ENCODE measurements around the gene TRIML2.

TRIML2 gene

DNA sequence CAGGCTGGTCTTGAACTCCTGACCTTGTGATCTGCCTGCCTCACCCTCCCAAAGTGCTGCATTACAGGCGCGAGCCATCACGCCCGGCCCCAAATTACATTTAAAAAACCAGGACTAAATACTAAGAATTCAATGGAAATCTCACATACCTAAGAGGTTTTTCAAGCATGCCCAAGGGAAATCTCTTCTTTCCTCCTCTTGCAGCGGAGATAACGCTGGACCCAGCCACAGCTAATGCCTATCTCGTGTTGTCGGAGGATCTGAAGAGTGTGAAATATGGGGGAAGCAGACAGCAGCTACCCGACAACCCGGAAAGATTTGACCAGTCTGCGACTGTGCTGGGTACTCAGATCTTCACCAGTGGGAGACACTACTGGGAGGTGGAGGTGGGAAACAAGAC is 37.2 kb upstream of the TRIML2 start:
- TF ChIP-seq, protein P1, sequence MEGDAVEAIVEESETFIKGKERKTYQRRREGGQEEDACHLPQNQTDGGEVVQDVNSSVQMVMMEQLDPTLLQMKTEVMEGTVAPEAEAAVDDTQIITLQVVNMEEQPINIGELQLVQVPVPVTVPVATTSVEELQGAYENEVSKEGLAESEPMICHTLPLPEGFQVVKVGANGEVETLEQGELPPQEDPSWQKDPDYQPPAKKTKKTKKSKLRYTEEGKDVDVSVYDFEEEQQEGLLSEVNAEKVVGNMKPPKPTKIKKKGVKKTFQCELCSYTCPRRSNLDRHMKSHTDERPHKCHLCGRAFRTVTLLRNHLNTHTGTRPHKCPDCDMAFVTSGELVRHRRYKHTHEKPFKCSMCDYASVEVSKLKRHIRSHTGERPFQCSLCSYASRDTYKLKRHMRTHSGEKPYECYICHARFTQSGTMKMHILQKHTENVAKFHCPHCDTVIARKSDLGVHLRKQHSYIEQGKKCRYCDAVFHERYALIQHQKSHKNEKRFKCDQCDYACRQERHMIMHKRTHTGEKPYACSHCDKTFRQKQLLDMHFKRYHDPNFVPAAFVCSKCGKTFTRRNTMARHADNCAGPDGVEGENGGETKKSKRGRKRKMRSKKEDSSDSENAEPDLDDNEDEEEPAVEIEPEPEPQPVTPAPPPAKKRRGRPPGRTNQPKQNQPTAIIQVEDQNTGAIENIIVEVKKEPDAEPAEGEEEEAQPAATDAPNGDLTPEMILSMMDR (IDR thresholded peaks at IDR 0.05; ENCODE audit: low read depth, low read length) = no peak
- DNase-seq = no peak
- H3K4me3 ChIP-seq (ENCODE audit: low read depth, low read length) = no peak overlapping the region
- H3K27me3 ChIP-seq = no peaks in the 10 kb centered on the region
- H3K9me3 ChIP-seq = no peaks in the 10 kb centered on the region; the same call in 1 of the 2 replicates
- H3K36me3 ChIP-seq = no peaks in the 10 kb centered on the region
- no peaks in the 10 kb centered on the region for H3K4me1 ChIP-seq

DNA sequence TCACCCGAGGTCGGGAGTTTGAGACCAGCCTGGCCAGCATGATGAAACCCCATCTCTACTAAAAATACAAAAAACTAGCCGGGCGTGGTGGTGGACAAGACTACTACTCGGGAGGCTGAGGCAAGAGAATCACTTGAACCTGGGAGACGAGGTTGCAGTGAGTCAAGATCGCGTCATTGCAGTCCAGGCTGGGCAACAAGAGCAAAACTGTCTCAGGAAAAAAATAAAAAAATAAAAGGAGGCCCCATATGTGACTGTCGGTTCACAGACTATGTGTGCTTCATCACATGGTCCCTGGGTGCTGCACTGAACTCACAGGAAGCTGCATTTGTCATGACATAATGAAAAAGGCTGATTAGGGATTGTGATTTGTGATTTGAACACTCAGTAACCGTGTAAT is 36.2 kb upstream of the TRIML2 start:
- TF ChIP-seq, protein P1 (IDR thresholded peaks at IDR 0.05; ENCODE audit: low read depth, low read length) = no peak
- no peaks in the 10 kb centered on the region; the same call in 1 of the 2 replicates for H3K9me3 ChIP-seq
- H3K4me1 ChIP-seq = no peaks in the 10 kb centered on the region
- DNase-seq = no peak
- no peaks in the 10 kb centered on the region for H3K27me3 ChIP-seq
- no peaks in the 10 kb centered on the region for H3K36me3 ChIP-seq
- no peak overlapping the region for H3K4me3 ChIP-seq (ENCODE audit: low read depth, low read length)

DNA sequence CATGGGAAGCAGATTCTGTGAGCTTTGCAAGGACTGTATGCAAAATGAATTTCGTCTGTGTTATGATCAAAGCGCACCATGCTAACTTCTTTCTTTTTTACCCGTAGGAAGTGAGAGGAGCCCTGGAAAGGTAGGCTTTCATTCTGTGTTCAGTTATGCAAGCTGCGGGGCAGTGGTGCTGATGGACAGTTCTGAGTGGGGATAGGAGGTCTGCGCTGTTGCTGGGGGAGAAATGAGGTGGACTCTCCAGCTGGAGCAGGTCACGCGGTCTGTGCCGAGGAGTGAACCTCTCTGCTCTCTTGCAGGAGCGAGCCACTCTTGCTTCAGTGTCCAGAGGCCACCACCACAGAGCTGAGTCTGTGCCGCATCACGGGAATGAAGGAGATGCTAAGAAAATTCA is 34.3 kb upstream of the TRIML2 start:
- H3K4me1 ChIP-seq = no peaks in the 10 kb centered on the region
- H3K4me3 ChIP-seq (ENCODE audit: low read depth, low read length) = no peak overlapping the region
- no peaks in the 10 kb centered on the region; the same call in 1 of the 2 replicates for H3K9me3 ChIP-seq
- no peaks in the 10 kb centered on the region for H3K27me3 ChIP-seq
- TF ChIP-seq, protein P1 (IDR thresholded peaks at IDR 0.05; ENCODE audit: low read depth, low read length) = no peak
- no peak for DNase-seq
- no peaks in the 10 kb centered on the region for H3K36me3 ChIP-seq

DNA sequence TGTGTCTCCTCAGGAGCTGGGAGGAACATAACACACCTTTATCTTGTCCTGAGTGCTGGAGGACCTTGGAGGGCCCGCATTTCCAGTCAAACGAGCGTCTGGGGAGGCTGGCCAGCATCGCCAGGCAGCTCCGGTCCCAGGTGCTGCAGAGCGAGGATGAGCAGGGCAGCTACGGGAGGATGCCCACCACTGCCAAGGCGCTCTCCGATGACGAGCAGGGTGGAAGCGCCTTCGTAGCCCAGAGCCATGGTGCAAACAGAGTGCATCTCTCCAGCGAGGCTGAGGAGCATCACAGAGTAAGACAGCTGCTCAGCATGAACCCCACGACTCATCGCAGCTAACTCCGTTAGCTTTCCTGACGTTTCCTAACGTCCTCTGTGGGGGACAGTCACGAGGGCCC is 30.3 kb upstream of the TRIML2 start:
- TF ChIP-seq, protein P1 (IDR thresholded peaks at IDR 0.05; ENCODE audit: low read depth, low read length) = no peak
- Histone ChIP-seq H3K27me3 (no peaks in the 10 kb centered on the region), H3K9me3 (no peaks in the 10 kb centered on the region; the same call in 1 of the 2 replicates), H3K4me1 (no peaks in the 10 kb centered on the region), H3K4me3 (ENCODE audit: low read depth, low read length) (no peak overlapping the region), H3K36me3 (no peaks in the 10 kb centered on the region)
- no peak for DNase-seq

DNA sequence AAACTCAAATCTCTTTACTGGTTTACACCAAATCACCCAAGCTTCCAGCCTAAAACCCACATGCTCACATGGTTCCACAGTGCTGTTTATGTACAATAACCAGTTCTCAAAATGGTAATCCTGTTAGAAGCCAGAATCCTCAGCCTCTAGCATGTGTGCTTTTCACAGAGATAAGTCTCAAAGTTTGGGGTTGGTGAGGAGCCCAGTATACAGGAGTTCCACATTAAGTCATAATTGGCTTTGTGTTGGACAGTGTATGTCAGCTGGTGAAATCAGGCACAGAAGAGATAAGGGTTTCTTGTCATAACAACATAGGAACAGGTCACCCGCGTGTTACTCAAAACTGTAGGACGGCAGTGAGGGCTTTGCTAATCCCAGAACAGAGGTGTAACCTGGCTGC is 29.7 kb upstream of the TRIML2 start, which contains the start of gene TRIML1:
Gene TRIML1, plus strand, starts transcription at position 301 of the 400 bp plus-strand sequence. CDS start 118 bp downstream, outside the sequence.
- H3K9me3 ChIP-seq = no peaks in the 10 kb centered on the region
- TF ChIP-seq, protein P1 (IDR thresholded peaks at IDR 0.05; ENCODE audit: low read depth, low read length) = no peak
- no peaks in the 10 kb centered on the region for H3K27me3 ChIP-seq
- DNase-seq = no peak
- no peaks in the 10 kb centered on the region for H3K4me1 ChIP-seq
- no peaks in the 10 kb centered on the region for H3K36me3 ChIP-seq
- H3K4me3 ChIP-seq (ENCODE audit: low read depth, low read length) = no peak within 1 kb of the TSS

DNA sequence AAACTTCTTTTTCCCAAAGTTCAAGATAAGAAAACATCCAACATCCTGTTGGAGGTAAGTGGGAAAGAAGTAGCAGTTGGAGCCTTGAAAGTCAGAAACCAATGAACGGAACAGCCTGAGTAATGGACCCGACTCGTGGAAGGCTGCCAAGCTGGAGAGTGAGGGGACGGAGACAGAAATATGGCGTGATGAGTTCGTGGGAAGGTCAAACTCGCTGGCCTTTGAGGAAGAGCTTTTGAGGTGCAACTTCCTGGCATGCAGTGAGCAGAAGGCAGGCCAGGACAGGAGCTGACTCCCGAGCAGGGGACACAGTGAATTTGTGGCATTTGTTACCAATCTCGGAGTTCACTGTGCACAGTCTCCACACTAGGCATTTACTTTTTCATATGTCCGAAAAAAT is 28.8 kb upstream of the TRIML2 start:
- Histone ChIP-seq H3K27me3 (no peaks in the 10 kb centered on the region), H3K4me3 (ENCODE audit: low read depth, low read length) (no peak overlapping the region), H3K4me1 (no peaks in the 10 kb centered on the region), H3K36me3 (no peaks in the 10 kb centered on the region), H3K9me3 (no peaks in the 10 kb centered on the region)
- DNase-seq = no peak
- TF ChIP-seq, protein P1 (IDR thresholded peaks at IDR 0.05; ENCODE audit: low read depth, low read length) = no peak
